ENCODE results near the gene CCDC124. TPM values are rescaled to one million over a fixed set of nuclear protein-coding genes. Genes with fewer than 3 reads are reported as not detected.

CCDC124 gene
- total and polyA plus RNA-seq, 2 of the 4 experiments (the other 2 are of a cell fraction), result 30.1 to 112 TPM

- H3K14ac ChIP-seq (replicated peaks; ENCODE audit: low read depth, low read length), result no peak overlapping the region
- H3K56ac ChIP-seq (ENCODE audit: extremely low read depth, insufficient read depth, low read length), result no peak overlapping the region
- no peaks in the 10 kb centered on the region for H3K36me3 ChIP-seq (ENCODE audit: control insufficient read depth, insufficient read depth, low read length)
- H3K9me3 ChIP-seq (ENCODE audit: control insufficient read depth, insufficient read depth, low read length), result no peaks in the 10 kb centered on the region; the same call in 1 of the 2 replicates
- intact Hi-C loops (cut with micrococcal nuclease) (no loop called here), in situ Hi-C loops (cut with MboI; ENCODE audit: low sequenced_read_pairs) (loop anchor here (25.0 kb wide), 1 partner anchor 113 kb away; no protein-coding TSS in a partner anchor), dilution Hi-C loops (cut with HindIII; ENCODE audit: low sequenced_read_pairs, unreplicated experiment) (no loop called here)
- H3K9ac ChIP-seq (ENCODE audit: low read depth, low read length), result no peak overlapping the region
- H2BK15ac ChIP-seq (ENCODE audit: low read depth, low read length), result no peak overlapping the region
- DNase-seq, result no peak
- no peak overlapping the region for H3K4ac ChIP-seq (ENCODE audit: low read depth, low read length)
- peak overlapping the region; percentile 29 for H2AFZ ChIP-seq (replicated peaks; ENCODE audit: low read length, poor library complexity)
- H2AK5ac ChIP-seq (ENCODE audit: low read depth, low read length), result no peak overlapping the region
- peaks cover 18% of the 10 kb centered on the region for H4K20me1 ChIP-seq (ENCODE audit: insufficient read depth, low read length)
- peaks cover 55% of the 10 kb centered on the region for H3K27me3 ChIP-seq (ENCODE audit: control insufficient read depth, insufficient read depth, low read length)
- no peak for ATAC-seq (ENCODE audit: low read depth)
- H3K27ac ChIP-seq (ENCODE audit: insufficient read depth, low read length), result no peak overlapping the region
- no peak overlapping the region for H4K5ac ChIP-seq (ENCODE audit: low read depth, low read length)
- H3K4me2 ChIP-seq (ENCODE audit: low read depth, low read length), result no peak overlapping the region
- POLR2A ChIA-PET (ENCODE audit: unreplicated experiment), result no interaction called here
- no peak overlapping the region for H4K8ac ChIP-seq (ENCODE audit: low read depth in 2 of 2, low read length in 2 of 2)
- WGBS, 2 experiments (ENCODE audit: extremely low coverage in 2 of 2, insufficient read length in 1 of 2), result 37% methylated on average over 8 of the region's 49 CpGs; no CpG with 5 or more reads in 1 of the 2 experiments
- H2BK120ac ChIP-seq (ENCODE audit: low read depth, low read length), result no peak overlapping the region
- H2AK9ac ChIP-seq (replicated peaks; ENCODE audit: low read depth, low read length, poor library complexity), result no peak overlapping the region
- no peaks in the 10 kb centered on the region for H3K79me1 ChIP-seq (ENCODE audit: low read depth in 1 of 2, low read length in 2 of 2)
- H3K9me1 ChIP-seq (ENCODE audit: insufficient read depth, low read length), result 0 out of 2 replicates have a peak, but pooled peaks cover 3% of the 10 kb centered on the region
- no peak overlapping the region for H3K4me3 ChIP-seq (ENCODE audit: insufficient read depth, low read depth, low read length)
- CTCF ChIA-PET, result interaction anchor here (1.2 kb wide), 1 partner anchor 11 kb away, joined by 4 read pairs; no protein-coding TSS in a partner anchor
- no peak overlapping the region for H2BK5ac ChIP-seq (ENCODE audit: low read depth, low read length, poor library complexity, severe bottlenecking)
- no peak overlapping the region for H4K91ac ChIP-seq (ENCODE audit: insufficient read depth, low read depth, low read length)
- H3K23ac ChIP-seq (ENCODE audit: low read depth, low read length), result no peak overlapping the region
- no TSS peak for BruUV-seq (replicated peaks)
- H2BK20ac ChIP-seq (ENCODE audit: low read depth, low read length), result no peak overlapping the region
- no peak overlapping the region for H3K18ac ChIP-seq (ENCODE audit: low read depth, low read length)
- TF ChIP-seq RCOR1 (IDR thresholded peaks at IDR 0.05; ENCODE audit: insufficient replicate concordance, low read length) (no peak), ELK1 (IDR thresholded peaks at IDR 0.05; ENCODE audit: borderline replicate concordance, low read depth, low read length) (no peak)
- peaks cover 3% of the 10 kb centered on the region for H3K4me1 ChIP-seq (ENCODE audit: control insufficient read depth, insufficient read depth, low read length)
Measured at GRCh38 chr19:17948931-17949930, 16.4 kb downstream of the CCDC124 start.

Data from IMR-90 (cell line).